ENCODE measurements around the gene MYOC. TPM values are rescaled to one million over a fixed set of nuclear protein-coding genes. Genes with fewer than 3 reads are reported as not detected.

Gene MYOC
- total RNA-seq, 5 donors from 2014 or later (not counting 1 experiment from before 2014, with no cell fraction given), result not detected

DNA sequence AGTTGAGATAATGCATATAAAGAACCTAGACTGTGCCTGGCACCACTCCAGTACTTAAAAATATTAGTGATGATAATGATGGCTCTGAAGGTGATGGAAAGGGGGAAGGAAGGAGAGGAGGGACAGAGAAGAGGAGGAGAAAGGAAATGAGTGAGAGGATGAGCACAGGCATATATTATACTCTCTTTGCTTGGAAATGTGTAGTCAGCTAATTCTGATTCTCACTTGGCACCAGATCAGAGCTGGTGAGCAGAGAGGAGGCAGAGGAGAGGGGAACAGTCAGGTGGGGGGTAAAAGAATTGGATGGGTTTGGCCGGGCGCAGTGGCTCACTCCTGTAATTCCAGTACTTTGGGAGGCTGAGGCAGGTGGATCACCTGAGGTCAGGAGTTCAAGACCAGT lies 24.3 kb upstream of the MYOC start:
- no peaks in the 10 kb centered on the region for H3K4me1 ChIP-seq (ENCODE audit: control insufficient read depth in 1 of 2, extremely low read depth in 1 of 2, insufficient read depth in 2 of 2, low read length in 2 of 2)
- ATAC-seq (replicated peaks in 1 of 4) (no peak), DNase-seq (no peak)
- no peak overlapping the region for H3K27ac Mint-ChIP-seq
- no peaks in the 10 kb centered on the region for H3K36me3 ChIP-seq (ENCODE audit: control insufficient read depth in 2 of 2, extremely low read depth in 1 of 2, insufficient read depth in 1 of 2, low read length in 1 of 2)
- H3K9me3 Mint-ChIP-seq, result peaks cover 0 to under 1% (median 0%) of the 10 kb centered on the region in 3 donors
- no peak overlapping the region for H3K4me3 ChIP-seq (ENCODE audit: control insufficient read depth in 1 of 2, extremely low read depth in 1 of 2, low read length in 1 of 2)
- H3K9me3 ChIP-seq, result no peaks in the 10 kb centered on the region
- ChIA-PET POLR2A (interaction anchor here in 1 of 2 donors (0.7 kb wide), 1 partner anchor 893 kb away, joined by 6 read pairs; no protein-coding TSS in a partner anchor), CTCF (interaction anchor here in 1 of 2 donors (0.6 kb wide), 1 partner anchor 32 kb away, joined by 6 read pairs; no protein-coding TSS in a partner anchor)
- H3K27me3 ChIP-seq (replicated peaks in 1 of 2; ENCODE audit: control insufficient read depth in 2 of 2, extremely low read depth in 1 of 2, insufficient read depth in 2 of 2, low read length in 1 of 2), result peaks cover 0 to 2% of the 10 kb centered on the region in 2 experiments
- H3K27me3 Mint-ChIP-seq, result peaks cover 5 to 6% of the 10 kb centered on the region in 2 donors
- no peaks in the 10 kb centered on the region for H3K4me1 Mint-ChIP-seq
- H3K36me3 Mint-ChIP-seq, result no peaks in the 10 kb centered on the region
- WGBS (ENCODE audit: insufficient coverage), result 100% methylated on average over 1 of the region's 2 CpGs
- H3K4me3 Mint-ChIP-seq, result no peak overlapping the region
- H3K27ac ChIP-seq (ENCODE audit: low read length), result no peak overlapping the region

DNA sequence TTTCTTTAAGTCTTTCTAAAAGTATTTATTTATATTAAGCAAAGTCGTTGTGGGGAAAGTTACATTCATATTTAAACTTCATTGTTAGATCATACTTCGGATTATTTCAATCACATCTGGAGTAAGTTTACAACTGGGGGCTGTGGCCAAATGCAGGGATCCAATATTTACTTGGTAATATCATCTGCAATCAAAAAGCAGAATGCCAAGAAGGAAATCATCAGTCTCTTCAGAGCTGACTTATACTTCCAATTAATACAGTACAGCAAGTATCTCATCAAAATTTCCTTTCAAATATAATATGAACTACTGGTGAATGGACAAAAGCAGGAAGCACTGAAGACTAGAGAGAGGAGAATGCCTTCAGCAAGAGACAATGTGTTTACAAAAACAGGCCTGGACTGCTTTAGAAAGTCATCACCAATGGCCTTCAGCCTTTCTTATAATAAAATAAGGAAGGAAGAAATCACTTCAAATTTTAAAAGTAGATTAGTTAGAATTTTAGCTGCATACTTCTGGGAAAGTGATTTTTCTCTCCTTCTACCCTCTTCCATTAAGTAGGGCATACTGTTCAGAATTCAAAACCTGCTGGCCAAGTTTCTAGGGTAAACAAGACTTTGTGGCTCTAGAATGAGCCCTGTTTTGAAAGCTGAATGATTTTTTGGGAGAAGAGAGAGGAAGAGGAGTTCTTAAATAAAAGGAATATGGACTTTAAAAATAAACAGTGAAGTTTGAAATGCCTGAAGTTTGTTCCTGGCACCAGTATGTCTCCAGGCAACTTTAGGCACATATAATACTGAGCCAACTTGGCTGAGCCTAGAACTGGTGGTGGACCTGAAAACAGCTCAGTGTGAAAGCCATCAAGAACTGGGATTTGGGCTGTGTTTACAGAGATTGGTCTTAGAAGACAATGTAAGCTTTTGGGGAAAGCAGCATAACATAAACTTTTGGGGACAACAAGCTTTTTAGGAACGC lies 22.2 kb upstream of the MYOC start:
- DNase-seq (no peak), ATAC-seq (replicated peaks in 1 of 4) (no peak)
- Mint-ChIP-seq H3K4me3 (no peak overlapping the region), H3K36me3 (no peaks in the 10 kb centered on the region), H3K27me3 (peaks cover 8 to 11% of the 10 kb centered on the region in 2 donors), H3K9me3 (no peaks in the 10 kb centered on the region), H3K27ac (no peak overlapping the region), H3K4me1 (no peaks in the 10 kb centered on the region)
- ChIA-PET POLR2A (no interaction called here), CTCF (no interaction called here)
- Histone ChIP-seq H3K27ac (ENCODE audit: low read length) (no peak overlapping the region), H3K4me1 (ENCODE audit: control insufficient read depth in 1 of 2, extremely low read depth in 1 of 2, insufficient read depth in 2 of 2, low read length in 2 of 2) (no peaks in the 10 kb centered on the region), H3K36me3 (ENCODE audit: control insufficient read depth in 2 of 2, extremely low read depth in 1 of 2, insufficient read depth in 1 of 2, low read length in 1 of 2) (no peaks in the 10 kb centered on the region), H3K27me3 (replicated peaks in 1 of 2; ENCODE audit: control insufficient read depth in 2 of 2, extremely low read depth in 1 of 2, insufficient read depth in 2 of 2, low read length in 1 of 2) (peaks cover 0 to 5% of the 10 kb centered on the region in 2 experiments), H3K9me3 (no peaks in the 10 kb centered on the region), H3K4me3 (ENCODE audit: control insufficient read depth in 1 of 2, extremely low read depth in 1 of 2, low read length in 1 of 2) (no peak overlapping the region)
- 88% methylated on average over 1 of the region's 3 CpGs for WGBS (ENCODE audit: insufficient coverage)

DNA sequence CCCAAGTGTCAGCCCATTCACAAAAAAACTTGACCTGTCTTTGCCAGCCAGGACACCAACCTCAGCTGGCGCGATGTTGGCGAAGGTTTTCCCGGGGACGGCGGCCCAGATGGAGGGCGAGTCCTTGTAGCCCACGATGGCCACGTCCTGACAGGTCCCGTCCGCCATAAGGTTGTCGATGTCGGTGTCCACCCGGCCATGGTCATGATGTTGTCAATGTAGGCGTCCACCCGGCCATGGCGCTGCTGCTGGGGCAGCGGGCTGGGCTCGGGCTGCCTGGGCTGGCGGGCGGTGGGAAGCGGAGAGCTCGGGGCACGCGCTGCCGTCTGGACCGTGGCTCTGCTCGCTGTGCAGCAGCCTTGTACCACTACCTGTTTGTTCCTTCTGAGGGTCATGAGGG lies 18.3 kb upstream of the MYOC start:
- H3K27ac ChIP-seq (ENCODE audit: low read length), result no peak overlapping the region
- Mint-ChIP-seq H3K27me3 (peaks cover 3 to 6% of the 10 kb centered on the region in 2 donors), H3K9me3 (no peaks in the 10 kb centered on the region), H3K27ac (no peak overlapping the region), H3K4me3 (no peak overlapping the region), H3K36me3 (no peaks in the 10 kb centered on the region), H3K4me1 (no peaks in the 10 kb centered on the region)
- POLR2A ChIA-PET, result no interaction called here
- peaks cover 0 to 7% of the 10 kb centered on the region in 2 experiments for H3K27me3 ChIP-seq (replicated peaks in 1 of 2; ENCODE audit: control insufficient read depth in 2 of 2, extremely low read depth in 1 of 2, insufficient read depth in 2 of 2, low read length in 1 of 2)
- H3K4me3 ChIP-seq (ENCODE audit: control insufficient read depth in 1 of 2, extremely low read depth in 1 of 2, low read length in 1 of 2), result no peak overlapping the region
- H3K36me3 ChIP-seq (ENCODE audit: control insufficient read depth in 2 of 2, extremely low read depth in 1 of 2, insufficient read depth in 1 of 2, low read length in 1 of 2), result no peaks in the 10 kb centered on the region
- H3K9me3 ChIP-seq, result no peaks in the 10 kb centered on the region
- CTCF ChIA-PET, result interaction anchor here in 1 of 2 donors (0.6 kb wide), 1 partner anchor 39 kb away, joined by 5 read pairs; no protein-coding TSS in a partner anchor
- H3K4me1 ChIP-seq (ENCODE audit: control insufficient read depth in 1 of 2, extremely low read depth in 1 of 2, insufficient read depth in 2 of 2, low read length in 2 of 2), result no peaks in the 10 kb centered on the region
- DNase-seq (no peak), ATAC-seq (replicated peaks in 1 of 4) (no peak)
- 94% methylated on average over 28 of the region's 28 CpGs for WGBS (ENCODE audit: insufficient coverage)

DNA sequence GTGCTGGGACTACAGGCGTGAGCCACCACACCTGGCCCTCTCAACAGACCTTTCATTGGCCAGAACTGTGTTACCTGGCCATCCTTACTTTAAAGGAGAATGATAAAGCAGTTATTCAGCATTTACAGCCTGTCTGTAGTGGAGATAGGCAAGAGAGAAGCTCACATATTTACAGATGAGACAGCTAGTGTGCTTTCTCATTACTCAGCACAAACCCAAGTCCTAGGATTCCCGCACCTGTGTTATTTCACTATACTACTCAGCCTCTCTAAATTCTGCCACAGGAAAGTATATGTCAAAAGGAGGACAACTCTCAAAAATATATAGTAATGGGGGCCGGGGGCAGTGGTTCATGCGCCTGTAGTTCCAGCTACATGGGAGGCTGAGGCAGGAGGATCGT lies 15.9 kb upstream of the MYOC start:
- Mint-ChIP-seq H3K36me3 (no peaks in the 10 kb centered on the region), H3K4me3 (no peak overlapping the region), H3K9me3 (no peaks in the 10 kb centered on the region), H3K27ac (no peak overlapping the region), H3K27me3 (peaks cover 6 to 8% of the 10 kb centered on the region in 2 donors), H3K4me1 (no peaks in the 10 kb centered on the region)
- Histone ChIP-seq H3K4me3 (ENCODE audit: control insufficient read depth in 1 of 2, extremely low read depth in 1 of 2, low read length in 1 of 2) (no peak overlapping the region), H3K27me3 (replicated peaks in 1 of 2; ENCODE audit: control insufficient read depth in 2 of 2, extremely low read depth in 1 of 2, insufficient read depth in 2 of 2, low read length in 1 of 2) (peaks cover 0 to 8% of the 10 kb centered on the region in 2 experiments), H3K27ac (ENCODE audit: low read length) (no peak overlapping the region), H3K9me3 (no peaks in the 10 kb centered on the region), H3K36me3 (ENCODE audit: control insufficient read depth in 2 of 2, extremely low read depth in 1 of 2, insufficient read depth in 1 of 2, low read length in 1 of 2) (no peaks in the 10 kb centered on the region), H3K4me1 (ENCODE audit: control insufficient read depth in 1 of 2, extremely low read depth in 1 of 2, insufficient read depth in 2 of 2, low read length in 2 of 2) (no peaks in the 10 kb centered on the region)
- no peak for DNase-seq
- ChIA-PET POLR2A (no interaction called here), CTCF (no interaction called here)
- WGBS (ENCODE audit: insufficient coverage), result no CpG with 5 or more reads among the region's 5 CpGs
- no peak for ATAC-seq (replicated peaks in 1 of 4)

DNA sequence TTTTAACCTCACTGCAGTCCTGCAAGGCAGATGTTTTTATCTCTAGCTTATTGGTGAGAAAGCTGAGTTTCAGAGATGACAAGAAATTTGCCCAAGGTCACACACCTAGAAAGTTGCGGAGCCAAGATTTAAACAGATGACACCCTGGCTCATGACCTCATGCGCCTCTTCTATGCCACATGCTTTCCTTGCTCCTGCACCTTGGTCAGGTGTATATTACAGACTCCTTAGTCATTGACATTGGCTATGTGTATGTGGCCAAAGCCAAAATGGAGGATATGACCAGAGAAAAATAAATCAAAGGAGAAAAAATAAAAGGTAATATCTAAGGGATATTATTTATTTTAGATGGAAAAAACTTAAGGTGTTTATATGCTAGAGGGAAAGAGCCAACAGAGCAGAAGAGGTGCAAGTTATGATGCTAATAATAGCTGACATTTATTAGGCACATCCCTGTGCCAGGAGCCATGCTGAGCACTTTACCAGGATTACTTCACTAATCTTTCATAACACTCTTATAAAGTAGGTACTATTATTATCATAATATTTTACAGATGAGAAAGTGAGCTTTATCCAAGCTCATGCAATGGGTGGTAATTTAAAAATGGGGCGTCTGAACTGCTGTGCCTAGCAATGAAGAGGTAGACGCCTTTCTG lies 13.8 kb upstream of the MYOC start:
- ChIA-PET CTCF (interaction anchor here in 1 of 2 donors (0.6 kb wide), 1 partner anchor 22 kb away, joined by 5 read pairs; no protein-coding TSS in a partner anchor), POLR2A (no interaction called here)
- WGBS (ENCODE audit: insufficient coverage), result no CpG with 5 or more reads among the region's 4 CpGs

DNA sequence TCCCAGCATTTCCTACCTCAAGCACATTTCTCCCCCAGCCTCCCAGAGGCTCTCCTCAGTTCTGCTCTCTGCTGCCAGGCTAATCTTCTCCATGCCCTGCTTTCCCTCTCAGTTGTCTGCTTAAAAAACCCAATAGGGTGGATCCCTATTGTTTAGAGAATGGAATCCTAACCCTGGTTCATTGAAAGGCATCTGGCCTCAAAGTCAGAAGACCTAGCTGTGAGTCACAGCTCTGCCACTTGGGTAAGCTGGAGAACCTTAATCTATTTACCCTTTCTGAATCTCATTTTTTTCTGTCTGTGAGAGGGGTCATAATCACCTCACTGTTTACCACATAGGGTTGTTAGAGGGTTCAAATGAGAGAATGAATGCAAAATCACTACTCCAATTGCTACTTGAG lies 12.5 kb upstream of the MYOC start:
- POLR2A ChIA-PET, result no interaction called here
- H3K27me3 Mint-ChIP-seq, result peaks cover 0 to 6% of the 10 kb centered on the region in 2 donors
- H3K36me3 Mint-ChIP-seq, result no peaks in the 10 kb centered on the region
- no peak overlapping the region for H3K4me3 Mint-ChIP-seq
- H3K9me3 Mint-ChIP-seq, result no peaks in the 10 kb centered on the region
- Histone ChIP-seq H3K4me3 (ENCODE audit: control insufficient read depth in 1 of 2, extremely low read depth in 1 of 2, low read length in 1 of 2) (no peak overlapping the region), H3K36me3 (ENCODE audit: control insufficient read depth in 2 of 2, extremely low read depth in 1 of 2, insufficient read depth in 1 of 2, low read length in 1 of 2) (no peaks in the 10 kb centered on the region), H3K27me3 (replicated peaks in 1 of 2; ENCODE audit: control insufficient read depth in 2 of 2, extremely low read depth in 1 of 2, insufficient read depth in 2 of 2, low read length in 1 of 2) (peaks cover 0 to 4% of the 10 kb centered on the region in 2 experiments), H3K9me3 (no peaks in the 10 kb centered on the region), H3K27ac (ENCODE audit: low read length) (no peak overlapping the region), H3K4me1 (ENCODE audit: control insufficient read depth in 1 of 2, extremely low read depth in 1 of 2, insufficient read depth in 2 of 2, low read length in 2 of 2) (no peaks in the 10 kb centered on the region)
- CTCF ChIA-PET, result no interaction called here
- DNase-seq, result no peak
- H3K4me1 Mint-ChIP-seq, result no peaks in the 10 kb centered on the region
- no peak for ATAC-seq (replicated peaks in 1 of 4)
- H3K27ac Mint-ChIP-seq, result no peak overlapping the region

More for the DNA sequence above, 13.8 kb upstream of the MYOC start:
- Mint-ChIP-seq H3K4me3 (no peak overlapping the region), H3K4me1 (no peaks in the 10 kb centered on the region), H3K27me3 (peaks cover 0 to 8% of the 10 kb centered on the region in 2 donors), H3K27ac (no peak overlapping the region), H3K9me3 (no peaks in the 10 kb centered on the region), H3K36me3 (no peaks in the 10 kb centered on the region)
- H3K36me3 ChIP-seq (ENCODE audit: control insufficient read depth in 2 of 2, extremely low read depth in 1 of 2, insufficient read depth in 1 of 2, low read length in 1 of 2), result no peaks in the 10 kb centered on the region
- H3K27me3 ChIP-seq (replicated peaks in 1 of 2; ENCODE audit: control insufficient read depth in 2 of 2, extremely low read depth in 1 of 2, insufficient read depth in 2 of 2, low read length in 1 of 2), result peaks cover 0 to 8% of the 10 kb centered on the region in 2 experiments
- no peaks in the 10 kb centered on the region for H3K9me3 ChIP-seq
- no peaks in the 10 kb centered on the region for H3K4me1 ChIP-seq (ENCODE audit: control insufficient read depth in 1 of 2, extremely low read depth in 1 of 2, insufficient read depth in 2 of 2, low read length in 2 of 2)
- DNase-seq (no peak), ATAC-seq (replicated peaks in 1 of 4) (no peak)
- no peak overlapping the region for H3K27ac ChIP-seq (ENCODE audit: low read length)
- no peak overlapping the region for H3K4me3 ChIP-seq (ENCODE audit: control insufficient read depth in 1 of 2, extremely low read depth in 1 of 2, low read length in 1 of 2)

Data from T-cell (primary cell).